Subcutaneous adipose tissue (tissue), 4 donors: ENCODE data around the gene MVP. TPM values are rescaled to one million over a fixed set of nuclear protein-coding genes. Genes with fewer than 3 reads are reported as not detected.

Experiments
- total RNA-seq, 4 donors: library from RNA; depleted of rRNA; stranded (reverse); fragments of >200 nt; gene quantifications; one replicate each; pipeline ENCODE4 v1.1.0, GENCODE V29; 2016
- TF ChIP-seq, protein P1 (sequence below): fragments of 450-650 bp; IDR thresholded peaks from one replicate; pipeline ENCODE4 v1.5.1; 2016; ENCODE audit warnings: low read depth, mild to moderate bottlenecking, control low read depth, antibody characterized with exemption, moderate library complexity

Gene MVP
- total RNA-seq, 4 donors from 2014 or later, result 47.1 to 119 (median 103) TPM

DNA sequence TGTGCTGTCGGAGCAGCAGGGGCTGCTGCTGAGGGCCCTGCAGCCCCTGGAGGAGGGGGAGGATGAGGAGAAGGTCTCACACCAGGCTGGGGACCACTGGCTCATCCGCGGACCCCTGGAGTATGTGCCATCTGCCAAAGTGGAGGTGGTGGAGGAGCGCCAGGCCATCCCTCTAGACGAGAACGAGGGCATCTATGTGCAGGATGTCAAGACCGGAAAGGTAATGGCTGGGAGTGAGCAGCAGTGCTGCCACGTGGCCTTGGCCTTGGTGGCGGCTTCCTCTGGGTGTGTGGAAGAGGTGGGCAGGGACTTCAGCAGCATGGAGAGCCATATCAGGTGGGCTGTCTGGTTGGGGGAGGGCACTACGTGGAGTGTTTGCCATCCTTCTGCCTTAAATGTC lies 20.0 kb downstream of the MVP start:
- TF ChIP-seq, protein P1, sequence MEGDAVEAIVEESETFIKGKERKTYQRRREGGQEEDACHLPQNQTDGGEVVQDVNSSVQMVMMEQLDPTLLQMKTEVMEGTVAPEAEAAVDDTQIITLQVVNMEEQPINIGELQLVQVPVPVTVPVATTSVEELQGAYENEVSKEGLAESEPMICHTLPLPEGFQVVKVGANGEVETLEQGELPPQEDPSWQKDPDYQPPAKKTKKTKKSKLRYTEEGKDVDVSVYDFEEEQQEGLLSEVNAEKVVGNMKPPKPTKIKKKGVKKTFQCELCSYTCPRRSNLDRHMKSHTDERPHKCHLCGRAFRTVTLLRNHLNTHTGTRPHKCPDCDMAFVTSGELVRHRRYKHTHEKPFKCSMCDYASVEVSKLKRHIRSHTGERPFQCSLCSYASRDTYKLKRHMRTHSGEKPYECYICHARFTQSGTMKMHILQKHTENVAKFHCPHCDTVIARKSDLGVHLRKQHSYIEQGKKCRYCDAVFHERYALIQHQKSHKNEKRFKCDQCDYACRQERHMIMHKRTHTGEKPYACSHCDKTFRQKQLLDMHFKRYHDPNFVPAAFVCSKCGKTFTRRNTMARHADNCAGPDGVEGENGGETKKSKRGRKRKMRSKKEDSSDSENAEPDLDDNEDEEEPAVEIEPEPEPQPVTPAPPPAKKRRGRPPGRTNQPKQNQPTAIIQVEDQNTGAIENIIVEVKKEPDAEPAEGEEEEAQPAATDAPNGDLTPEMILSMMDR, result no peak

DNA sequence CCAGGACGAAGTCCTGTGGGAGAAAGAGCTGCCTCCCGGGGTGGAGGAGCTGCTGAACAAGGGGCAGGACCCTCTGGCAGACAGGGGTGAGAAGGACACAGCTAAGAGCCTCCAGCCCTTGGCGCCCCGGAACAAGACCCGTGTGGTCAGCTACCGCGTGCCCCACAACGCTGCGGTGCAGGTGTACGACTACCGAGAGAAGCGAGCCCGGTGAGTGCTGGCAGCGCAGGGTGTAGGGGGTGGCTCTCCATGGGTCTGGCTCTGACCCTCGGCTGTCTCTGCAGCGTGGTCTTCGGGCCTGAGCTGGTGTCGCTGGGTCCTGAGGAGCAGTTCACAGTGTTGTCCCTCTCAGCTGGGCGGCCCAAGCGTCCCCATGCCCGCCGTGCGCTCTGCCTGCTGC lies 21.4 kb downstream of the MVP start:
- TF ChIP-seq, protein P1, result no peak

DNA sequence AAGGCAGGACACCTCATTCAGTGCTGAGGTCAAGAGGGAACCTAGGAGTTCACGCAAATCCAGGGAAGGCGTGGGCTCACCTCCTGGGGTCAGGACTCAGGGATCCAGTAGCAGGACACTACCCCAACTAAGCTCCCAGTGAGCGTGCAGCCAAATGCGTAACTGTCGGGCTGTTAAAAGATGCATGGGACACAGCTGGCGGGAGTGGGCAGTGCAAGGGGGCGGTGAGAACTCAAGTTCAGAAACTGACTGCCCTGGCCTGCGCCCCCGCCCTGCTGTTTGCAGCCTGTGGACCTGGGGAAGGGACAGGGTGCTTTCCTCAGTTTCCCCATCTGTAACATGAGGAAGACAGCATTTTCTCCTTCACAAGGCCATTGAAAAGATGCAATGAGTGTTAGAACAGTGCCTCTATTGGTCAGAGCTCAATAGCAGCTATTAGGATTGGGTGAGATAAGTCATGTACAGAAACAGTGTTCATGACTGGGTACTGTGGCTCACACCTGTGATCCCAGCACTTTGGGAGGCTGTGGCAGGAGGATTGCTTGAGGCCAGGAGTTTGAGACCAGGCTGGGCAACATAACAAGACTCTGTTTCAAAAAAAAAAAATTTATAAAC lies 22.6 kb downstream of the MVP start:
- TF ChIP-seq, protein P1, result no peak

DNA sequence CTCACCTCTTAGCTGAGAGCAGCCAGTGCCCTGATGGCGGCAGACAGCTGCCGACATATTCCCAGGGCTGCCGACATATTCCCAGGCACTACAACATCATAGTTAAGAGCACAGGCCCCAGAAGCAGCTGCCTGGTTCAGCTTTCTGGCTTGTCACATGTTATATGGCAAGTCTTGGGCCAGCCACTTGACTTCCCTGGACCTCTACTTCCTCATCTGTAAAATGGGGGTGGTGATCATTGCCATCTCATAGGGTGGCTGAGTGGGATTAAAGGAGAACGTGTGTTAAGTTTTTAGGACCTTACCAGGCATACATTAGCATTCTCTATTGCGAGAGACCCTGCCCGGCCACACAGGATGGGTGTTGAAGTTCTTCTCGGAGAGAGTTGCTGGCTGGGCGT lies 23.7 kb downstream of the MVP start:
- TF ChIP-seq, protein P1, result no peak

DNA sequence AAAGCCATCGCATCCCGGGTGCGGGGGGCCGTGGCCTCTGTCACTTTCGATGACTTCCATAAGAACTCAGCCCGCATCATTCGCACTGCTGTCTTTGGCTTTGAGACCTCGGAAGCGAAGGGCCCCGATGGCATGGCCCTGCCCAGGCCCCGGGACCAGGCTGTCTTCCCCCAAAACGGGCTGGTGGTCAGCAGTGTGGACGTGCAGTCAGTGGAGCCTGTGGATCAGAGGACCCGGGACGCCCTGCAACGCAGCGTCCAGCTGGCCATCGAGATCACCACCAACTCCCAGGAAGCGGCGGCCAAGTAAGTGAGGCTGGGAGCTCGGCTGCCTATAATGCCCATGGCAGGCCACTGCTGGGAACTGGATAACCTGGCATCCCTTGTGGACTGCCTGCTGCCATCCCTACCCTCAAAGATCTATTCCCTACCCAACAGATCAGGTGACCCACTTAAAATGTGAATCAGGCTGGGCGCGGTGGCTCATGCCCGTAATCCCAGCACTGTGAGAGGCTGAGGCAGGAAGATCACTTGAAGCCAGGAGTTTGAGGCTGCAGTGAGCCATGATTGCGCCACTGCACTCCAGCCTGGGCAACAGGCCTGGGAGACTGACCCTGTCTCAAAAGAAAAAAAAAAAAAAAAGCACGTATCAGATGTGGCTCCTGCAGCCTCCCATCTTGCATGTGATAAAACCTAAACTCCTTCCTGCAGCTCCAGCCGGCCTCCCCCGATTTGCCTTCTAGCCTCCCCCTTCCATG lies 24.5 kb downstream of the MVP start:
- TF ChIP-seq, protein P1, result no peak

DNA sequence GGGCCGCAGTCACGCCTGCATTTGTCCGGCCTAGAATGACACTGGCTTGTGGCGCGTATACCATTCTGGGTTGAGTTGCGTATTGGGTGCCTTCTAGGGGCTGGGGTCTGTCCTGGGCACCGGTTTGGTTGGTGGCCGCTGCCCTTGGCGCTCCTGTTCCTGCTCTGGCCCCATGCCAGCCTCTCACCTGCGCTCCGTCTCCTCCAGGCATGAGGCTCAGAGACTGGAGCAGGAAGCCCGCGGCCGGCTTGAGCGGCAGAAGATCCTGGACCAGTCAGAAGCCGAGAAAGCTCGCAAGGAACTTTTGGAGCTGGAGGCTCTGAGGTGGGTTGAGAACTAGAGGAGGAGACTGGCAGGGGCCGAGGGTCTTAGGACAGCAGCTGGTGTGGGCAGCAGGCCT lies 25.4 kb downstream of the MVP start:
- TF ChIP-seq, protein P1, result no peak

DNA sequence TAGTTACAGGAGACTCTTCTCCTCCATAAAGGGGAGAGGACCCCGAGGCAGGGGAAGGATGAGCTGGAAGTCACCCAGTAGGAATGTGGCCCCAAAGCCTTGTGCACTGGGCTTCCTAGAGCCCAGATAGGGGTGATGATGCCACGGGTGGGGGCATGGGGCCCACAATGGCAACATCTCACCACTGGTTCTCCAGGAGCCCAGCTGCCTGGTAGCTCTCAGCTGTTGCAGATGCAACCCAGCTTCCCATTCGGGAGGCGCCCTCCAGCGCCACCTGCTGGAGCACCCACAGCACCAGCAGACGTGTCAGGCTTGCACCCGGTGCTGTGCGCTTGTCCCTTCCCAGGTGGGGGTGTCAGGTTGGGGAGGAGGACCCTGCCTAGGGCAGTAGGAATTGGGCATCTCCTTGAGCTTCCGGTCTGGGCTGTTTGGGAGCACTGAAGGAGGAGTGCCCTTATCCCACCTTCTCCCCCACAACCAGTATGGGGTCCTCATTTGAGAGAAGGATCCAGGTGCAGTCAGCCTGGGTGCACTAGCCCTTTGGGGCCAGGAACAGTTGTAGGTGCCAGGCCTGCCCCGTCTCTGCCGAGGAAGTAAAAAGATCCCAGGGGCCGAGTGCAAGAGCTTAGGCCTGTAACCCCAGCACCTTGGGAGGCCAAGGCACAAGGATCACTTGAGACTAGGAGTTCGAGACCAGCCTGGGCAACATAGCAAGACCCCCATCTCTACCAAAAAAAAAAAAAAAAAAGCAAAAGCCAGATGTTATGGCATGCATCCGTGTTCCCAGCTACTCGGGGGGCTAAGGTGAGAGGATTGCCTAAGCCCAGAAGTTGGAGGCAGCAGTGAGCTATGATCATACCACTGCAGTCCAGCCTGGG lies 28.4 kb downstream of the MVP start:
- TF ChIP-seq, protein P1, result no peak
